HG03066 (cell line): ENCODE measurements around the gene KDM7A.

ENCODE experiments used
- ATAC-seq: cut with Tn5 transposase; IDR thresholded peaks from one replicate; pipeline ENCODE4 v1.9.1; 2021; ENCODE audit warnings: low read depth; ENCODE audit not compliant: unreplicated experiment

KDM7A gene

GRCh38 chr7:140035400-140036223, 141.2 kb downstream of the KDM7A start:
- ATAC-seq = no peak
